Right atrium auricular region (tissue), 2 donors: Measurements from ENCODE around the gene OR2S2. TPM values are rescaled to one million over a fixed set of nuclear protein-coding genes. Genes with fewer than 3 reads are reported as not detected.
A peak's percentile ranks its signal among the peaks of the same experiment; 100 is the strongest.

Experiments
- DNase-seq: peaks from one replicate; pipeline ENCODE4 v3.0.0-alpha.2; 2019; ENCODE audit warnings: low spot score
- H3K27ac ChIP-seq, 2 donors: fragments of 200-600 bp; sonication (generic); 1 replicate in 1 of 2; 2 replicates in 1 of 2; pipeline ENCODE4 v1.5.1; 2016 to 2019
- H3K27me3 ChIP-seq, 2 donors: fragments of 200-600 bp; sonication (generic); one replicate each; pipeline versions ENCODE4 v1.5.1 to v1.6.0; 2017 to 2019
- H3K36me3 ChIP-seq: fragments of 200-600 bp; sonication (generic); one replicate; pipeline ENCODE4 v1.5.1; 2016
- H3K4me1 ChIP-seq, 2 donors: fragments of 200-600 bp; sonication (generic); one replicate each; pipeline versions ENCODE4 v1.5.1 to v1.6.0; 2017 to 2019
- H3K4me3 ChIP-seq, 2 donors: fragments of 200-600 bp; sonication (generic); 1 replicate in 1 of 2; 2 replicates in 1 of 2; pipeline ENCODE4 v1.5.1; 2017 to 2019; ENCODE audit warnings: mild to moderate bottlenecking in 1 of 2, moderate library complexity in 1 of 2
- H3K9me3 ChIP-seq, 2 donors: fragments of 200-600 bp; sonication (generic); one replicate each; pipeline ENCODE4 v1.5.1; 2019
- total RNA-seq, 2 donors: library from RNA; depleted of rRNA; stranded (reverse); fragments of >200 nt; gene quantifications; one replicate each; pipeline ENCODE4 v1.1.0, GENCODE V29; 2016
- TF ChIP-seq, protein P1 (sequence below), 2 donors: fragments of 200-600 bp; sonication (generic); IDR thresholded peaks; one replicate each; pipeline ENCODE4 v1.5.1; 2019; ENCODE audit warnings: antibody characterized with exemption in 2 of 2

The OR2S2 gene
- total RNA-seq, 2 donors from 2014 or later: not detected

- Histone ChIP-seq H3K9me3 (no peaks in the 10 kb centered on the region), H3K4me1 (peaks cover 0 to 86% of the 10 kb centered on the region in 2 donors), H3K4me3 (peak overlapping the region in 1 of 2 donors; percentile 43), H3K27me3 (no peaks in the 10 kb centered on the region), H3K36me3 (no peaks in the 10 kb centered on the region), H3K27ac (peak overlapping the region; percentile 88 to 96)
- peak; percentile 66 for DNase-seq
- TF ChIP-seq, protein P1, sequence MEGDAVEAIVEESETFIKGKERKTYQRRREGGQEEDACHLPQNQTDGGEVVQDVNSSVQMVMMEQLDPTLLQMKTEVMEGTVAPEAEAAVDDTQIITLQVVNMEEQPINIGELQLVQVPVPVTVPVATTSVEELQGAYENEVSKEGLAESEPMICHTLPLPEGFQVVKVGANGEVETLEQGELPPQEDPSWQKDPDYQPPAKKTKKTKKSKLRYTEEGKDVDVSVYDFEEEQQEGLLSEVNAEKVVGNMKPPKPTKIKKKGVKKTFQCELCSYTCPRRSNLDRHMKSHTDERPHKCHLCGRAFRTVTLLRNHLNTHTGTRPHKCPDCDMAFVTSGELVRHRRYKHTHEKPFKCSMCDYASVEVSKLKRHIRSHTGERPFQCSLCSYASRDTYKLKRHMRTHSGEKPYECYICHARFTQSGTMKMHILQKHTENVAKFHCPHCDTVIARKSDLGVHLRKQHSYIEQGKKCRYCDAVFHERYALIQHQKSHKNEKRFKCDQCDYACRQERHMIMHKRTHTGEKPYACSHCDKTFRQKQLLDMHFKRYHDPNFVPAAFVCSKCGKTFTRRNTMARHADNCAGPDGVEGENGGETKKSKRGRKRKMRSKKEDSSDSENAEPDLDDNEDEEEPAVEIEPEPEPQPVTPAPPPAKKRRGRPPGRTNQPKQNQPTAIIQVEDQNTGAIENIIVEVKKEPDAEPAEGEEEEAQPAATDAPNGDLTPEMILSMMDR (IDR thresholded peaks at IDR 0.05): no peak
Observed at GRCh38 chr9:35908504-35909125, 49.3 kb downstream of the OR2S2 start.

- peak overlapping the region; percentile 88 to 96 for H3K27ac ChIP-seq
- no peaks in the 10 kb centered on the region for H3K36me3 ChIP-seq
- no peaks in the 10 kb centered on the region for H3K9me3 ChIP-seq
- peak; percentile 85 for DNase-seq
- H3K4me3 ChIP-seq: peak overlapping the region; percentile 33 to 43
- H3K4me1 ChIP-seq: peaks cover 0 to 88% of the 10 kb centered on the region in 2 donors
- TF ChIP-seq, protein P1 (IDR thresholded peaks at IDR 0.05): no peak
- no peaks in the 10 kb centered on the region for H3K27me3 ChIP-seq
Observed at GRCh38 chr9:35907711-35908503, 50.0 kb downstream of the OR2S2 start.

Other genes with a start within 250 kb of the OR2S2 start
- 100 to 1,000 TPM; 273 to 370 TPM for gene TLN1, start 226.0 kb downstream of the OR2S2 start, total RNA-seq
- gene CREB3, start 225.5 kb downstream of the OR2S2 start, total RNA-seq: 10 to 100 TPM; 34.6 to 48.5 TPM
- gene GBA2, start 208.9 kb downstream of the OR2S2 start, total RNA-seq: 10 to 100 TPM; 64.1 to 76.3 TPM
- gene RGP1, start 208.9 kb downstream of the OR2S2 start, total RNA-seq: 10 to 100 TPM; 21.3 to 25.7 TPM
- not detected for gene MSMP, start 203.9 kb downstream of the OR2S2 start, total RNA-seq
- gene NPR2, start 166.6 kb downstream of the OR2S2 start, total RNA-seq: 10 to 100 TPM; 17.7 to 27.2 TPM
- 1 to 10 TPM; 1.6 to 4.1 TPM for gene SPAG8, start 145.9 kb downstream of the OR2S2 start, total RNA-seq
- 10 to 100 TPM; 31.3 to 35.0 TPM for gene HINT2, start 143.1 kb downstream of the OR2S2 start, total RNA-seq
- not detected for gene FAM221B, start 129.4 kb downstream of the OR2S2 start, total RNA-seq
- 10 to 100 TPM; 10.3 TPM for gene TMEM8B, start 128.9 kb downstream of the OR2S2 start, total RNA-seq
- not detected for gene OR13J1, start 87.8 kb downstream of the OR2S2 start, total RNA-seq
- gene HRCT1, start 52.0 kb downstream of the OR2S2 start, total RNA-seq: 10 to 100 TPM in 1 of 2 donors, 1 to 10 TPM in 1; 4.9 to 12.5 TPM
- 1 to 10 TPM; 3.8 to 6.3 TPM for gene SPAAR, start 48.7 kb downstream of the OR2S2 start, total RNA-seq
- gene RECK, start 78.8 kb upstream of the OR2S2 start, total RNA-seq: 1 to 10 TPM; 7.6 to 8.9 TPM
- 10 to 100 TPM; 11.2 to 11.6 TPM for gene GLIPR2, start 178.6 kb upstream of the OR2S2 start, total RNA-seq
- gene CCIN, start 211.2 kb upstream of the OR2S2 start, total RNA-seq: not detected
- gene CLTA, start 232.8 kb upstream of the OR2S2 start, total RNA-seq: 10 to 100 TPM; 67.2 to 87.7 TPM